ENCODE data around the gene SNW1. TPM values are rescaled to one million over a fixed set of nuclear protein-coding genes. Genes with fewer than 3 reads are reported as not detected.

The SNW1 gene
- 60.2 and 66.4 TPM in 2 replicates for total RNA-seq

GRCh38 chr14:77760381-77761204 lies at the start of gene SNW1:
Gene SNW1, minus strand, starts transcription at chr14:77761156. Its CDS starts 29 bp downstream, at chr14:77761127.
- Histone ChIP-seq H3K4me3 (ENCODE audit: low read depth, low read length) (peak within 1 kb of the TSS; percentile 67), H3K27me3 (ENCODE audit: control insufficient read depth, insufficient read depth, low read length) (no peaks in the 10 kb centered on the region), H3K36me3 (ENCODE audit: control insufficient read depth, insufficient read depth, low read length) (no peaks in the 10 kb centered on the region)
- DNase-seq (ENCODE audit: low read depth), result peak; percentile 86
- TF ChIP-seq CTCF (IDR thresholded peaks at IDR 0.05; ENCODE audit: insufficient read depth, low read length, poor library complexity, severe bottlenecking), result no peak

- Histone ChIP-seq H3K36me3 (ENCODE audit: control insufficient read depth, insufficient read depth, low read length) (no peaks in the 10 kb centered on the region), H3K27me3 (ENCODE audit: control insufficient read depth, insufficient read depth, low read length) (no peaks in the 10 kb centered on the region), H3K4me3 (ENCODE audit: low read depth, low read length) (no peak overlapping the region)
- no peak for TF ChIP-seq CTCF (IDR thresholded peaks at IDR 0.05; ENCODE audit: insufficient read depth, low read length, poor library complexity, severe bottlenecking)
- DNase-seq (ENCODE audit: low read depth), result no peak
Observed at GRCh38 chr14:77809011-77809410, 48.1 kb upstream of the SNW1 start.

- TF ChIP-seq CTCF (IDR thresholded peaks at IDR 0.05; ENCODE audit: insufficient read depth, low read length, poor library complexity, severe bottlenecking), result no peak
- no peaks in the 10 kb centered on the region for H3K36me3 ChIP-seq (ENCODE audit: control insufficient read depth, insufficient read depth, low read length)
Observed at GRCh38 chr14:77808250-77808649, 47.3 kb upstream of the SNW1 start.

GRCh38 chr14:77805706-77806105 lies 44.8 kb upstream of the SNW1 start:
- H3K4me3 ChIP-seq (ENCODE audit: low read depth, low read length), result no peak overlapping the region
- H3K27me3 ChIP-seq (ENCODE audit: control insufficient read depth, insufficient read depth, low read length), result no peaks in the 10 kb centered on the region
- no peaks in the 10 kb centered on the region for H3K36me3 ChIP-seq (ENCODE audit: control insufficient read depth, insufficient read depth, low read length)
- no peak for TF ChIP-seq CTCF (IDR thresholded peaks at IDR 0.05; ENCODE audit: insufficient read depth, low read length, poor library complexity, severe bottlenecking)
- no peak for DNase-seq (ENCODE audit: low read depth)

More at GRCh38 chr14:77808250-77808649, 47.3 kb upstream of the SNW1 start:
- no peaks in the 10 kb centered on the region for H3K27me3 ChIP-seq (ENCODE audit: control insufficient read depth, insufficient read depth, low read length)
- no peak for DNase-seq (ENCODE audit: low read depth)
- no peak overlapping the region for H3K4me3 ChIP-seq (ENCODE audit: low read depth, low read length)

GRCh38 chr14:77804592-77804991 lies 43.6 kb upstream of the SNW1 start:
- peak; percentile 18 for TF ChIP-seq CTCF (IDR thresholded peaks at IDR 0.05; ENCODE audit: insufficient read depth, low read length, poor library complexity, severe bottlenecking)
- Histone ChIP-seq H3K27me3 (ENCODE audit: control insufficient read depth, insufficient read depth, low read length) (no peaks in the 10 kb centered on the region), H3K4me3 (ENCODE audit: low read depth, low read length) (no peak overlapping the region), H3K36me3 (ENCODE audit: control insufficient read depth, insufficient read depth, low read length) (no peaks in the 10 kb centered on the region)
- no peak for DNase-seq (ENCODE audit: low read depth)

- Histone ChIP-seq H3K27me3 (ENCODE audit: control insufficient read depth, insufficient read depth, low read length) (no peaks in the 10 kb centered on the region), H3K36me3 (ENCODE audit: control insufficient read depth, insufficient read depth, low read length) (no peaks in the 10 kb centered on the region), H3K4me3 (ENCODE audit: low read depth, low read length) (peak overlapping the region; percentile 93)
- no peak for TF ChIP-seq CTCF (IDR thresholded peaks at IDR 0.05; ENCODE audit: insufficient read depth, low read length, poor library complexity, severe bottlenecking)
- DNase-seq (ENCODE audit: low read depth), result no peak
Observed at GRCh38 chr14:77800814-77801213, 39.9 kb upstream of the SNW1 start.
